GM10266 (cell line): ENCODE data around the gene AKNAD1.

ENCODE experiments used
- DNase-seq: peaks from one replicate; pipeline ENCODE4 v3.0.0; 2012; ENCODE audit errors: extremely low spot score
- CTCF ChIP-seq: IDR thresholded peaks from 2 replicates; pipeline ENCODE4 v1.5.1; 2012; ENCODE audit warnings: mild to moderate bottlenecking, low read depth; ENCODE audit not compliant: control insufficient read depth, insufficient read depth; ENCODE audit errors: missing control alignments

Gene AKNAD1

GRCh38 chr1:108862017-108862610, 5.2 kb upstream of the AKNAD1 start:
- no peak for TF ChIP-seq CTCF
- no peak for DNase-seq

- DNase-seq, result no peak
- TF ChIP-seq CTCF, result no peak
Observed at GRCh38 chr1:108861566-108861965, 4.7 kb upstream of the AKNAD1 start.

- TF ChIP-seq CTCF, result no peak
- DNase-seq, result no peak
Observed at GRCh38 chr1:108860190-108860907, 3.5 kb upstream of the AKNAD1 start.

GRCh38 chr1:108858230-108858950, 1.5 kb upstream of the AKNAD1 start:
- no peak for TF ChIP-seq CTCF

GRCh38 chr1:108854221-108855019, 2.5 kb downstream of the AKNAD1 start:
- TF ChIP-seq CTCF, result no peak
- DNase-seq, result no peak

More at GRCh38 chr1:108858230-108858950, 1.5 kb upstream of the AKNAD1 start:
- DNase-seq, result no peak

- no peak for TF ChIP-seq CTCF
Observed at GRCh38 chr1:108852221-108852975, 4.5 kb downstream of the AKNAD1 start.

More at GRCh38 chr1:108852221-108852975, 4.5 kb downstream of the AKNAD1 start:
- DNase-seq, result no peak
